Measurements from ENCODE around the gene SKAP2.

SKAP2 gene

GRCh38 chr7:26646336-26647048, 217.9 kb downstream of the SKAP2 start:
- no peaks in the 10 kb centered on the region for H3K9me3 ChIP-seq
- TF ChIP-seq CTCF (IDR thresholded peaks at IDR 0.05; ENCODE audit: low read depth, low read length): no peak
- H3K4me3 ChIP-seq (ENCODE audit: low read depth, low read length): no peak overlapping the region
- H3K36me3 ChIP-seq: no peaks in the 10 kb centered on the region
- H3K4me1 ChIP-seq: no peaks in the 10 kb centered on the region
- no peak for DNase-seq
- H3K27me3 ChIP-seq: peaks cover 11% of the 10 kb centered on the region

- Histone ChIP-seq H3K36me3 (no peaks in the 10 kb centered on the region), H3K4me1 (no peaks in the 10 kb centered on the region), H3K9me3 (no peaks in the 10 kb centered on the region), H3K27me3 (peaks cover 5% of the 10 kb centered on the region), H3K4me3 (ENCODE audit: low read depth, low read length) (no peak overlapping the region)
- TF ChIP-seq CTCF (IDR thresholded peaks at IDR 0.05; ENCODE audit: low read depth, low read length): no peak
- no peak for DNase-seq
Measured at GRCh38 chr7:26645121-26645520, 219.3 kb downstream of the SKAP2 start.

GRCh38 chr7:26642416-26642815, 222.0 kb downstream of the SKAP2 start:
- Histone ChIP-seq H3K9me3 (no peaks in the 10 kb centered on the region), H3K4me3 (ENCODE audit: low read depth, low read length) (no peak overlapping the region), H3K36me3 (no peaks in the 10 kb centered on the region), H3K27me3 (peaks cover 5% of the 10 kb centered on the region; the same call in 1 of the 2 replicates), H3K4me1 (no peaks in the 10 kb centered on the region)
- no peak for TF ChIP-seq CTCF (IDR thresholded peaks at IDR 0.05; ENCODE audit: low read depth, low read length)
- DNase-seq: no peak

GRCh38 chr7:26639695-26640094, 224.7 kb downstream of the SKAP2 start:
- Histone ChIP-seq H3K4me3 (ENCODE audit: low read depth, low read length) (no peak overlapping the region), H3K27me3 (no peaks in the 10 kb centered on the region; the same call in 1 of the 2 replicates), H3K4me1 (no peaks in the 10 kb centered on the region), H3K9me3 (no peaks in the 10 kb centered on the region), H3K36me3 (no peaks in the 10 kb centered on the region)
- DNase-seq: no peak
- TF ChIP-seq CTCF (IDR thresholded peaks at IDR 0.05; ENCODE audit: low read depth, low read length): no peak

- H3K27me3 ChIP-seq: no peaks in the 10 kb centered on the region; the same call in 1 of the 2 replicates
- H3K36me3 ChIP-seq: no peaks in the 10 kb centered on the region
- no peak overlapping the region for H3K4me3 ChIP-seq (ENCODE audit: low read depth, low read length)
- no peaks in the 10 kb centered on the region for H3K9me3 ChIP-seq
- H3K4me1 ChIP-seq: no peaks in the 10 kb centered on the region
- DNase-seq: no peak
- no peak for TF ChIP-seq CTCF (IDR thresholded peaks at IDR 0.05; ENCODE audit: low read depth, low read length)
Measured at GRCh38 chr7:26639111-26639510, 225.3 kb downstream of the SKAP2 start.

- Histone ChIP-seq H3K4me1 (no peaks in the 10 kb centered on the region), H3K9me3 (no peaks in the 10 kb centered on the region), H3K27me3 (no peaks in the 10 kb centered on the region; the same call in 1 of the 2 replicates), H3K4me3 (ENCODE audit: low read depth, low read length) (no peak overlapping the region), H3K36me3 (no peaks in the 10 kb centered on the region)
- no peak for TF ChIP-seq CTCF (IDR thresholded peaks at IDR 0.05; ENCODE audit: low read depth, low read length)
- DNase-seq: no peak
Measured at GRCh38 chr7:26638140-26638539, 226.2 kb downstream of the SKAP2 start.
